HEK293 (cell line): ENCODE data around the gene MYOF.

ENCODE experiments used
- CTCF ChIA-PET: fragments of 350-600 bp; formaldehyde crosslinking; extraction: SDS; loops from one replicate; lab custom pipeline; 2021; ENCODE audit warnings: antibody characterized with exemption; lab: Yijun Ruan, JAX
- POLR2A ChIA-PET: fragments of 300-600 bp; formaldehyde crosslinking; extraction: SDS; loops from one replicate; lab custom pipeline; 2020; ENCODE audit warnings: antibody characterized with exemption, inconsistent platforms; lab: Yijun Ruan, JAX
- H3K27ac ChIP-seq: fragments of 200-500 bp; sonication (Bioruptor generic); 2 replicates; pipeline ENCODE4 v1.5.1; 2014; ENCODE audit warnings: low read depth, low read length, control low read depth, inconsistent platforms; ENCODE audit errors: extremely low read depth
- H3K36me3 ChIP-seq, 2 experiments: fragments of 200-500 bp in 1 of 2; sonication (Bioruptor generic) in 1 of 2; 1 replicate in 1 of 2; 2 replicates in 1 of 2; pipeline ENCODE4 v1.5.1; 2014 to 2017; ENCODE audit warnings: inconsistent platforms in 2 of 2, low read length in 2 of 2; ENCODE audit not compliant: control insufficient read depth in 2 of 2, insufficient read depth in 1 of 2
- H3K4me1 ChIP-seq: fragments of 200-500 bp; sonication (Bioruptor generic); 2 replicates; pipeline ENCODE4 v1.5.1; 2014; ENCODE audit warnings: mild to moderate bottlenecking, low read length, inconsistent platforms; ENCODE audit not compliant: control insufficient read depth, insufficient read depth
- H3K4me3 ChIP-seq: 2 replicates; pipeline ENCODE4 v1.5.1; 2011; ENCODE audit warnings: low read depth, mild to moderate bottlenecking, control low read depth, low read length, moderate library complexity
- H3K9me3 ChIP-seq: fragments of 200-500 bp; sonication (Bioruptor generic); 2 replicates; pipeline ENCODE4 v1.5.1; 2014; ENCODE audit warnings: low read depth, low read length, inconsistent platforms; ENCODE audit not compliant: control insufficient read depth, insufficient read depth
- ELK4 ChIP-seq: IDR thresholded peaks from 2 replicates; pipeline ENCODE4 v1.6.1; 2011; ENCODE audit warnings: mild to moderate bottlenecking, low read depth, low read length, borderline replicate concordance
- HOXA7 ChIP-seq: sonication (generic); formaldehyde crosslinking; IDR thresholded peaks from 2 replicates; pipeline ENCODE4 v1.8.1; 2022; ENCODE audit warnings: missing genetic modification reagents, borderline replicate concordance
- IKZF3 ChIP-seq: fragments of 450-650 bp; IDR thresholded peaks from 2 replicates; pipeline ENCODE4 v1.5.0; 2018; ENCODE audit warnings: missing biosample characterization, mild to moderate bottlenecking, missing genetic modification characterization, moderate library complexity
- INSM2 ChIP-seq: fragments of 450-650 bp; formaldehyde crosslinking; IDR thresholded peaks from 2 replicates; pipeline ENCODE4 v1.5.1; 2016; ENCODE audit warnings: missing biosample characterization, missing genetic modification characterization
- PRDM6 ChIP-seq: fragments of 450-650 bp; formaldehyde crosslinking; IDR thresholded peaks from 2 replicates; pipeline ENCODE4 v1.5.1; 2017; ENCODE audit warnings: missing biosample characterization, missing genetic modification characterization
- TSHZ1 ChIP-seq: fragments of 450-650 bp; formaldehyde crosslinking; IDR thresholded peaks from 2 replicates; pipeline ENCODE4 v1.5.1; 2016; ENCODE audit warnings: missing biosample characterization, missing genetic modification characterization, borderline replicate concordance
- WT1 ChIP-seq: fragments of 450-650 bp; formaldehyde crosslinking; IDR thresholded peaks from 2 replicates; pipeline ENCODE4 v1.5.1; 2016; ENCODE audit warnings: missing biosample characterization, missing genetic modification characterization
- ZBTB11 ChIP-seq: fragments of 450-650 bp; formaldehyde crosslinking; conservative IDR thresholded peaks from 2 replicates; pipeline ENCODE4 v1.5.1; 2016; ENCODE audit warnings: low read depth, missing biosample characterization, missing genetic modification characterization
- ZNF146 ChIP-seq: fragments of 450-650 bp; formaldehyde crosslinking; IDR thresholded peaks from 2 replicates; pipeline ENCODE4 v1.5.1; 2016; ENCODE audit warnings: missing biosample characterization, missing genetic modification characterization
- ZNF184 ChIP-seq: fragments of 450-650 bp; IDR thresholded peaks from 2 replicates; pipeline ENCODE4 v1.5.1; 2018; ENCODE audit warnings: missing biosample characterization, mild to moderate bottlenecking, missing genetic modification characterization
- ZNF248 ChIP-seq: fragments of 450-650 bp; formaldehyde crosslinking; IDR thresholded peaks from 2 replicates; pipeline ENCODE4 v1.5.1; 2017; ENCODE audit warnings: missing biosample characterization, missing genetic modification characterization
- ZNF341 ChIP-seq: fragments of 450-650 bp; formaldehyde crosslinking; IDR thresholded peaks from 2 replicates; pipeline ENCODE4; 2016; ENCODE audit warnings: low read depth, missing biosample characterization, missing genetic modification characterization
- ZNF37A ChIP-seq: fragments of 450-650 bp; IDR thresholded peaks from 2 replicates; pipeline ENCODE4 v1.5.1; 2018; ENCODE audit warnings: missing biosample characterization, missing genetic modification characterization
- ZNF394 ChIP-seq: fragments of 450-650 bp; formaldehyde crosslinking; IDR thresholded peaks from 2 replicates; pipeline ENCODE4 v1.5.1; 2016; ENCODE audit warnings: missing biosample characterization, missing genetic modification characterization, mild to moderate bottlenecking, moderate library complexity, borderline replicate concordance
- ZNF404 ChIP-seq: fragments of 450-650 bp; formaldehyde crosslinking; IDR thresholded peaks from 2 replicates; pipeline ENCODE4 v1.5.1; 2017; ENCODE audit warnings: missing biosample characterization, missing genetic modification characterization
- ZNF426 ChIP-seq: fragments of 450-650 bp; formaldehyde crosslinking; IDR thresholded peaks from 2 replicates; pipeline ENCODE4 v1.5.1; 2017; ENCODE audit warnings: missing biosample characterization, missing genetic modification characterization, mild to moderate bottlenecking, inconsistent platforms, moderate library complexity
- ZNF600 ChIP-seq: fragments of 450-650 bp; formaldehyde crosslinking; IDR thresholded peaks from 2 replicates; pipeline ENCODE4 v1.5.1; 2016; ENCODE audit warnings: missing biosample characterization, missing genetic modification characterization

The MYOF gene

GRCh38 chr10:93458821-93459257, 23.3 kb downstream of the MYOF start (continued):
- no peak for TF ChIP-seq ZNF184 (tag by site-specific recombination)
- TF ChIP-seq WT1 (tag by site-specific recombination) = 0 out of 2 replicates have a peak, but pooled peaks have one; percentile 9
- no peak; the same call in 1 of the 2 replicates for TF ChIP-seq ZNF394 (tag by site-specific recombination)
- peak; percentile 75 for TF ChIP-seq INSM2 (tag by site-specific recombination)
- TF ChIP-seq, all 188 proteins: peak for 17

GRCh38 chr10:93457511-93457910, 24.6 kb downstream of the MYOF start:
- Histone ChIP-seq H3K27ac (no peak overlapping the region), H3K9me3 (no peaks in the 10 kb centered on the region), H3K36me3 (no peaks in the 10 kb centered on the region), H3K4me1 (no peaks in the 10 kb centered on the region), H3K4me3 (no peak overlapping the region)
- ChIA-PET POLR2A (interaction anchor here (0.6 to 2.2 kb wide), 3 partner anchors 12 to 358 kb away, joined by 3 to 12 read pairs (median 5); no protein-coding TSS in a partner anchor), CTCF (interaction anchor here (1.5 to 5.1 kb wide), 3 partner anchors 11 to 81 kb away, joined by 8 to 33 read pairs (median 25); partner anchors contain the start of gene MYOF)
- TF ChIP-seq IKZF3 (tag by site-specific recombination) (no peak), ZNF248 (tag by site-specific recombination) (no peak), ZNF37A (tag by site-specific recombination) (no peak), ZNF404 (tag by site-specific recombination) (no peak), HOXA7 (no peak), ZBTB11 (tag by site-specific recombination) (no peak), ZNF426 (no peak), PRDM6 (no peak), ZNF146 (no peak), ZNF341 (no peak), TSHZ1 (tag by site-specific recombination) (no peak), ELK4 (no peak), ZNF600 (tag by site-specific recombination) (no peak)
